Esophagus muscularis mucosa (tissue), 4 donors: ENCODE measurements around the gene LSM3. TPM values are rescaled to one million over a fixed set of nuclear protein-coding genes. Genes with fewer than 3 reads are reported as not detected.

ENCODE experiments used
- DNase-seq: peaks from one replicate; pipeline ENCODE4 v3.0.0-alpha.2; 2017; ENCODE audit errors: extremely low spot score
- H3K27ac ChIP-seq, 4 donors: fragments of 200-600 bp; sonication (generic); replicated peaks in 1 of 4; 1 replicate in 3 of 4; 2 replicates in 1 of 4; pipeline ENCODE4 v1.5.1; 2016 to 2019; ENCODE audit warnings: mild to moderate bottlenecking in 1 of 4
- H3K27me3 ChIP-seq, 4 donors: fragments of 200-600 bp; sonication (generic); one replicate each; pipeline versions ENCODE4 v1.5.1 to v1.6.0; 2016 to 2019
- H3K36me3 ChIP-seq, 4 donors: fragments of 200-600 bp; sonication (generic); one replicate each; pipeline ENCODE4 v1.5.1; 2016 to 2019
- H3K4me1 ChIP-seq, 4 donors: fragments of 200-600 bp; sonication (generic); one replicate each; pipeline ENCODE4 v1.5.1; 2016 to 2019
- H3K4me3 ChIP-seq, 4 donors: fragments of 200-600 bp; sonication (generic); 1 replicate in 2 of 4; 2 replicates in 2 of 4; pipeline ENCODE4 v1.5.1; 2016 to 2019; ENCODE audit warnings: mild to moderate bottlenecking in 4 of 4, moderate library complexity in 1 of 4
- H3K9me3 ChIP-seq, 4 donors: fragments of 200-600 bp; sonication (generic); 1 replicate in 3 of 4; 2 replicates in 1 of 4; pipeline ENCODE4 v1.5.1; 2016 to 2019
- EP300 ChIP-seq: sonication (generic); formaldehyde crosslinking; IDR thresholded peaks from one replicate; pipeline ENCODE4 v1.6.1; 2017; ENCODE audit warnings: antibody characterized with exemption
- POLR2A ChIP-seq: fragments of 450-650 bp; IDR thresholded peaks from one replicate; pipeline ENCODE4 v1.6.1; 2017; ENCODE audit warnings: antibody characterized with exemption, moderate library complexity, mild to moderate bottlenecking, low read depth
- POLR2AphosphoS5 ChIP-seq, 2 donors: sonication (generic); formaldehyde crosslinking; IDR thresholded peaks; one replicate each; pipeline ENCODE4 v1.6.1; 2017; ENCODE audit warnings: antibody characterized with exemption in 2 of 2
- WGBS: methylation state at CpG from one replicate; pipeline ENCODE4 v1.1.5; 2018; 5-methylcytosine and 5-hydroxymethylcytosine counted together
- intact Hi-C: fragments of 100-400 bp; cut with DNase I; formaldehyde crosslinking; loops from one replicate; pipeline ENCODE4 v1.15.1; 2023
- total RNA-seq, 4 donors: library from RNA; depleted of rRNA; stranded (reverse); fragments of >200 nt; gene quantifications; one replicate each; pipeline versions ENCODE4 v1.1.0 to v1.2.1, GENCODE V29; 2016
- TF ChIP-seq, protein P1 (sequence below), 3 experiments: fragments of 200-600 bp in 2 of 3; fragments of 450-650 bp in 1 of 3; sonication (generic) in 2 of 3; IDR thresholded peaks; one replicate each; pipeline ENCODE4 v1.5.1; 2017 to 2019; ENCODE audit warnings: antibody characterized with exemption in 3 of 3, mild to moderate bottlenecking in 2 of 3, moderate library complexity in 1 of 3

Gene LSM3
- total RNA-seq, 4 donors from 2014 or later: 8.0 to 12.0 (median 9.6) TPM

DNA sequence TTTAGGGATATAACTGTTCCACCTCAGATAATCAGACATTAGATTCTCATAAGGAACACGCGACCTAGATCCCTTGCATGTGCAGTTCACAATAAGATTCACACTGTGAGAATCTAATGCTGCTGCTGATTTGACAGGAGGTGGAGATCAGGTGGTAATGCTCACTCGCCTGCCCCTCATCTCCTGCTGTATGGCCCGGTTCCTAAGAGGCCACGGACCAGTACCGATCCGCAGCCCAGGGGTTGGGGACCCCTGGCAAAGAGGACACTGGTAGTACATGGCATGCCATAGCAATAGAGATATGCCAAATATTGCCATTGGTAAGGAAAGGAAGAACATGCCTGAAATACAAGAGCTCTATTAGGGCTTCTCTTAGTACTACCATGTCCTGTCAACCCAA is 59.7 kb downstream of the LSM3 start:
- Histone ChIP-seq H3K9me3 (peaks cover 0 to 11% (median 3%) of the 10 kb centered on the region in 4 donors), H3K4me3 (no peak overlapping the region), H3K4me1 (peaks cover 0 to 27% (median 5%) of the 10 kb centered on the region in 4 donors), H3K27me3 (no peaks in the 10 kb centered on the region), H3K36me3 (no peaks in the 10 kb centered on the region), H3K27ac (no peak overlapping the region)
- intact Hi-C loops: no loop called here
- no peak for DNase-seq
- WGBS: 88% methylated on average over 7 of the region's 7 CpGs
- TF ChIP-seq EP300 (no peak), POLR2AphosphoS5 (IDR thresholded peaks at IDR 0.05) (no peak), POLR2A (no peak)
- TF ChIP-seq, protein P1, sequence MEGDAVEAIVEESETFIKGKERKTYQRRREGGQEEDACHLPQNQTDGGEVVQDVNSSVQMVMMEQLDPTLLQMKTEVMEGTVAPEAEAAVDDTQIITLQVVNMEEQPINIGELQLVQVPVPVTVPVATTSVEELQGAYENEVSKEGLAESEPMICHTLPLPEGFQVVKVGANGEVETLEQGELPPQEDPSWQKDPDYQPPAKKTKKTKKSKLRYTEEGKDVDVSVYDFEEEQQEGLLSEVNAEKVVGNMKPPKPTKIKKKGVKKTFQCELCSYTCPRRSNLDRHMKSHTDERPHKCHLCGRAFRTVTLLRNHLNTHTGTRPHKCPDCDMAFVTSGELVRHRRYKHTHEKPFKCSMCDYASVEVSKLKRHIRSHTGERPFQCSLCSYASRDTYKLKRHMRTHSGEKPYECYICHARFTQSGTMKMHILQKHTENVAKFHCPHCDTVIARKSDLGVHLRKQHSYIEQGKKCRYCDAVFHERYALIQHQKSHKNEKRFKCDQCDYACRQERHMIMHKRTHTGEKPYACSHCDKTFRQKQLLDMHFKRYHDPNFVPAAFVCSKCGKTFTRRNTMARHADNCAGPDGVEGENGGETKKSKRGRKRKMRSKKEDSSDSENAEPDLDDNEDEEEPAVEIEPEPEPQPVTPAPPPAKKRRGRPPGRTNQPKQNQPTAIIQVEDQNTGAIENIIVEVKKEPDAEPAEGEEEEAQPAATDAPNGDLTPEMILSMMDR (IDR thresholded peaks at IDR 0.05): no peak

DNA sequence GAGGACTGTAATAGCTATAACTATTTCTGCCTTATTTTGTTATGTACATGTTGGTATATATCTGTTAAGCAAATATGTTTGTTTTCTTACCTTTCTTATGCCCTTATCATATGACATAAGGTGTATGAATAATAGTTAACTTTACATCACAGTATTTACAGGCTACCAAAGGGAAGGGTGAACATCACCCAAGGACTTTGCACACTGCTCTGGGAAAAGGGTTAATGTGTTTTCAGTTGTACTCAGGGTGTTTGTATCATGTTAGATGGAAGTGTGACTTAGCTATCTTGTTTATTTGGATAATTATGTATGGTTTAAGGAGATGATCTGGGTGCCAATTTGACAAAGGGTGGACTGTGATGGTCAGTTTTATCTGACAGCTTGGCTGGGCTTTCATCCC is 60.3 kb downstream of the LSM3 start:
- no peaks in the 10 kb centered on the region for H3K36me3 ChIP-seq
- TF ChIP-seq, protein P1 (IDR thresholded peaks at IDR 0.05): no peak
- TF ChIP-seq EP300 (no peak), POLR2A (no peak), POLR2AphosphoS5 (IDR thresholded peaks at IDR 0.05) (no peak)
- peaks cover 0 to 5% (median 0%) of the 10 kb centered on the region in 4 donors for H3K9me3 ChIP-seq
- H3K4me1 ChIP-seq: peaks cover 0 to 27% (median 5%) of the 10 kb centered on the region in 4 donors
- H3K27me3 ChIP-seq: no peaks in the 10 kb centered on the region
- intact Hi-C loops: no loop called here
- no peak overlapping the region for H3K27ac ChIP-seq
- no peak overlapping the region for H3K4me3 ChIP-seq
- DNase-seq: no peak

DNA sequence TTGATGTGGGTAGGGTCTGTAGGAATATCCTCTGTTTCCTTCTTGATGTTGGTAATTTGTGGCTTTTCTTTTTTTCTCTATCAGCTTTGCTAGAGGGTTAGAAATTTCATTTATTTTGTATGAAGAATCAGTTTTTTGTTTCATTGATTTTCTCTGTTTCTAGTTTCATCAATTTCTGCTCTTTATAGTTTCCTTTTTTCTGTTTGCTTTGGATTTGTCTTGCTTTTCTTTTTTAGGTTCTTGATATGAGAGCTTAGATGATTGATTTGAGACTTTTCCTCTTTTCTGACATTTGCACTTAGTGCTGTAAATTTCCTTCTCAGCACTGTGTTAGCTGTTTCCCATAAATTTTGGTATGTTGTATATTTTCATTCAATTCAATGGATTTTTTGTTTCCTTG is 61.3 kb downstream of the LSM3 start:
- TF ChIP-seq POLR2A (no peak), EP300 (no peak)
- Histone ChIP-seq H3K27ac (no peak overlapping the region), H3K4me1 (peaks cover 0 to 26% (median 5%) of the 10 kb centered on the region in 4 donors), H3K4me3 (no peak overlapping the region), H3K9me3 (no peaks in the 10 kb centered on the region), H3K27me3 (no peaks in the 10 kb centered on the region), H3K36me3 (no peaks in the 10 kb centered on the region)
- DNase-seq: no peak
- intact Hi-C loops: no loop called here

DNA sequence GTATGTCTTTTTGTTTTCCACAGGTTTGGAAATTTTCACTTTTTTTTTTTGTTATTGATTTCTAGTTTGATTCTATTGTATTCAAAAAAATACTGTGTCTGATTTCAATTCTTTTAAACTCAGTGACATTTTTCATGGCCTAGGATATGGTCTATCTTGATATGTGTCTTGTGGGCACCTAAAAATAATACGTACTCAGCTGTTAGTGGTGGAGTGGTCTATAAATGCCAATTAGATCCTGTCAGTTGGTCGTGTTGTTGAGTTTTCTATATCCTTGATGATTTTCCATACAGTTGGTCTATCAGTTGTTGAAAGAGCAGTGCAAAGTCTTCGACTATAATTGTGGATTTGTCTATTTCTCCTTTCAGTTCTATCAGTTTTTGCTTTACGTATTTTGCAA is 61.7 kb downstream of the LSM3 start:
- 82% methylated on average over 4 of the region's 4 CpGs for WGBS
- DNase-seq: no peak
- H3K4me1 ChIP-seq: peaks cover 0 to 21% (median 4%) of the 10 kb centered on the region in 4 donors
- no peaks in the 10 kb centered on the region for H3K36me3 ChIP-seq
- intact Hi-C loops: no loop called here
- H3K27me3 ChIP-seq: no peaks in the 10 kb centered on the region
- TF ChIP-seq, protein P1 (IDR thresholded peaks at IDR 0.05): no peak
- TF ChIP-seq POLR2AphosphoS5 (IDR thresholded peaks at IDR 0.05) (no peak), EP300 (no peak), POLR2A (no peak)
- H3K9me3 ChIP-seq: no peaks in the 10 kb centered on the region
- H3K27ac ChIP-seq: no peak overlapping the region
- H3K4me3 ChIP-seq: no peak overlapping the region

DNA sequence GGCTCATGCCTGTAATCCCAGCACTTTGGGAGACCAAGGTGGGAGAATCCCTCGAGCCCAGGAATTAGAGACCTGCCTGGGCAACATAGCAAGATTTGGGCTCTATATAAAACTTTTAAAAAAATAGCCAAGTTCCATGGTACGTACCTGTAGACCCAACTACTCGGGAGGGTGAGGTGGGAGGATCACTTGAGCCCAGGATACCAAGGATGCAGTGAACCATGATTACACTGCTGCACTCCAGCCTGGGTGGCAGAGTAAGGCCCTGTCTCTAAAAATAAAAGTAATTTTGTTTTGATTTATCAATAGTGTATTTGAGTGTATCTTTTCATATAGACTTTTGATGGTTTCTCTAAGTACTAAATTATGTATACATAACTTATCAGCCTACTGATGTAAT is 63.1 kb downstream of the LSM3 start:
- Histone ChIP-seq H3K27ac (no peak overlapping the region), H3K9me3 (no peaks in the 10 kb centered on the region), H3K36me3 (no peaks in the 10 kb centered on the region), H3K4me3 (no peak overlapping the region), H3K27me3 (no peaks in the 10 kb centered on the region), H3K4me1 (peaks cover 0 to 9% (median 0%) of the 10 kb centered on the region in 4 donors)
- intact Hi-C loops: no loop called here
- TF ChIP-seq, protein P1 (IDR thresholded peaks at IDR 0.05): no peak
- TF ChIP-seq POLR2A (no peak), POLR2AphosphoS5 (IDR thresholded peaks at IDR 0.05) (no peak), EP300 (no peak)
- no peak for DNase-seq
- WGBS: 98% methylated on average over 3 of the region's 3 CpGs
